Stimulated activated CD4-positive, alpha-beta T cell treated with anti-CD3 and anti-CD28 coated beads, Interleukin-2, amount 100 ng/mL, for 4 hours (primary cell): ENCODE results near the gene FNBP1.
"Not testable (repeated sequence)": the region's sequence is repeated elsewhere in the genome, so short reads cannot be mapped to it uniquely, and the experiment has no call there.

Experiments used
- DNase-seq: peaks from one replicate; pipeline ENCODE4 v3.0.0-alpha.2; 2020; ENCODE audit warnings: low read depth

The FNBP1 gene

DNA sequence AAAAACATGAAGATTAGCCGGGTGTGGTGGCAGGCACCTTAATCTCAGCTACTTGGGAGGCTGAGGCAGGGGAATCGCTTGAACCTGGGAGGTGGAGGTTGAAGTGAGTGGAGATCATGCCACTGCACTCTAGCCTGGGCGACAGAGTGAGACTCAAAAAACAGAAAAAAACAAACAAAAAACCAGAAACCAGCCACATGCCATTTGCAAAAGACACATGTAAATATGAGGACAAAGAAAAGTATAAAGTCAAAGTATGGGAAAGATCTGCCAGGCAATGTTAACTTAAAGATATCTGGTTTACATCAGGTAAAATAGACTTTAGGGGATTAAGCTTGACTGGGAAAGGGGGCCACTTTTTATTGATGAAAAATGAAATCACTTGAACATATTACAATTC, 90.7 kb downstream of the FNBP1 start:
- DNase-seq, result no peak

DNA sequence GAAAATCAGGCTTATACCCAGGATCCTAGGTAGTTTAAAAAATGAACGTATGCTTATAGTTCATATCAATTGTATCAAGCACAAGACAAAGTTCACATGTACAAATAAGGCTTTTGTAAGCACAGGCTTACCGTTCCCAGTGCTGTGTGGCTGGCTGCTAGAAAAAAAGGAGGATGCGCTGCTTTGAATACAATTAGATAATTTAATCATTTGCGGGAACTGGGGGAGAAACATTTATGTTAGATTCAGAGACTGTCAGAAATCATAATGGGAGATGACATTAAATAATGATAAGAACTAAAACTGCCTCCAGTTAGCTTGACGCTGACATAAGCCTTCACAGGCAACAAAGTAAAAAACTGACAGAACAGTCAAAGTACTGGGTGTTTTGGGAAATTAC, 93.2 kb downstream of the FNBP1 start:
- no peak for DNase-seq

- DNase-seq, result not testable (repeated sequence)
Measured at GRCh38 chr9:129948626-129949025, 94.4 kb downstream of the FNBP1 start.

DNA sequence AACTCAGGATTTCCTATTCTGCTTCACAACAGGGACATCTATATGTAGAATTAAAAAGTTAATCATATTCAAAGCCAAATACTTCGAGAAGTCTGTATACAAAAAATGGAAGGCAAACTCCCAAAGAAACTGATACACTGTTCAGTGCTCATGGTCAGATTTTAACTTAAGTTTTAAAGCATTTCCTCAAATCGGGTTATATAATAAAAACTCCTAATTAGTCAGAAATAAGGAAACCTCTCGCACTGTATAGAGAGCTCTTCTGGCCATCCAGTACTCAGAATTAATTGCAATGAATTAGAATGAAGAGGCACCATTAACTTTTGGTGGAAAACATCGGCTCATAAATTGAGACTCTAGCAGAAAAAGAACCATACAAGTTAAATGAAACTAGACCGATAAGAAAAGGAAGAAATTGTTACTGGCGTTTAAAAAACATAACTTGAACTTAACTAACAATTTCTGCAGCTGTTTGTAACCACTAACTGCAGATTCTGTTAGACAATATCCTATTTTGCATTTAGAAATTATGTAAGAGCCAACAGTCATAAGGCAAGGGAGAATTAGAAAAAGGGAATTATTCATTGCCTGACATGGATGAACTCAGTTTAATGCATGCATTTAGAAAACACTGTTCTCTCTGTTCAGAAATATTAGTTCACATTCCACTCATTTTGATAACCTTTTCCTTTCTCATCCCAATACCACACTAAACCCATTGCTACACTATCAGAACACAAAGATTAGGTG, 96.6 kb downstream of the FNBP1 start:
- no peak for DNase-seq

- no peak for DNase-seq
Measured at GRCh38 chr9:129945314-129945713, 97.7 kb downstream of the FNBP1 start.

DNA sequence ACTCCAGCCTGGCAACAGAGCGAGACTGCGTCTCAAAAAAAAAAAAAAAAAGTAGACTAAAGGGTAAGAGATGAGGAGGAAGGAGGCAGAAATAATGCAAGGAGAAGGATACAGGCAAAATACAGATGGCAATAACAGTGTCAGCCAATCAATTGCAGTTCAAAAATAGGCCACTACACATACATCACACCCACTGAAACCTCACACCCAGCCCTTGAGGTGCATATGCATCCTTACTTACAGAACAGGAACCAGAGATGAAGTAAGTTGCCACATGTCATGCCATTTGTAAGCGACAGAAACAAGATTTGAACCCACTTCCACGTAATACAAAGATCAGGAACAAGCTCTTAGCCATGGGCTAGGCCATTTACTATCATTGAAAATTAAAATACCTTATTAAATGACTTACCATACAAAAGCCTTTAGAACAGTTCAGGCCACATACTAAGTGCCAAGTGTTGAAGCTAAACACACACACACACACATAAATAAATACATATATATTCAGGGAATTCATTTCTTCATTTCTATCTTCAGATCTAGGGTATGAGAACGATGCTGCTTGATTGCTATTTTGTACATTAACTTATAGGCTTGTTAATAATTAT, 98.4 kb downstream of the FNBP1 start:
- peak; percentile 27 for DNase-seq

DNA sequence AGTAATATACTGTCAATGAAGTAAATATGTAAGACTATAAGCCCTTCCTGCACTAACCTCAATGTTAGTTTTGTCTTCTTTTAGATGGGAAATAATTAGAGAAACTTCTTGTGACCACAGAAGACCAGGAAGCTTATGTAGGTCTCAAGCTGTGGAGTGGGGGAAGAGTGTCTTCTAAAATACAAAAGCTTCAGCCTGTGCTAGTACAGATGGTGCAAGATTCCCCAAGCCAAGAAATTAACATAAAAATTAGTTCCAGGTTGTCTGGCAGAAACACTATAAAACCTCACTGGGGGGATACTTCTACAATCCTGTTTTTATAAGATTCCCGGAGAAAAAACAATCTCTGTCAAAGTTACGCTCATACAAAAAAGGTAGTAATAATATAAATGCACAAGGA, 103.6 kb downstream of the FNBP1 start:
- DNase-seq, result no peak

DNA sequence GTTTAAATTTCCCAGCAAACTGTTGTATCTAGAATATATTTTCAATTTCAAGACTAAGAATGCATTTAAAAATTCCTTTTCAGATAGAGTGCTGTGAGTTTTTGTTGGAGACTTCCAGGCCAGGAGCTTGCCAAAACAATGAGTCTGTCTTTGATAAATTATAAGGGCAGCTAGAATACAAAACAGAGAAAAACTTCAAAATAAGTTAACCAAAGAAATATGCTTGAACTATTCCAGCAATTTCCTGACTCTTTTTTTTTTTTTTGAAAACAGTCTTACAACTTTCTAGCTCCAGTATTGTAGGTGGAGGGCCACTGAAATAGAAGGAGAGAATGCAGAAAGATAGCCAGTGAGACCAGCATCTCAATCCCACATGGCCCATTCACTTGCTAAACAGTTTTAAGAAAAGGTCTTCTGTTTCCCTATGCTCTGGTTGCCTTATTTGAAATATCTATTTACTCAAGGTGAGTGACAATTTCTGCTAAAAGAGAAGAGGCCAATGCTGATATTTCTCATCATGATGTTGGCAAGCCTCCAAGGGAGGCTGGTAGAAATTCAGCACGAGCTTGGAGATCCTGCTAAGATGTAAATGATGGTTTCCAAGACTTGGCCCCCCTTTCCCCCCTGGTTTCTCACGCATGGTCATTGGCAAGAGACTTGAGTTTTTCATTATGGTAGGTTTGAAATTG, 104.6 kb downstream of the FNBP1 start:
- DNase-seq, result no peak

DNA sequence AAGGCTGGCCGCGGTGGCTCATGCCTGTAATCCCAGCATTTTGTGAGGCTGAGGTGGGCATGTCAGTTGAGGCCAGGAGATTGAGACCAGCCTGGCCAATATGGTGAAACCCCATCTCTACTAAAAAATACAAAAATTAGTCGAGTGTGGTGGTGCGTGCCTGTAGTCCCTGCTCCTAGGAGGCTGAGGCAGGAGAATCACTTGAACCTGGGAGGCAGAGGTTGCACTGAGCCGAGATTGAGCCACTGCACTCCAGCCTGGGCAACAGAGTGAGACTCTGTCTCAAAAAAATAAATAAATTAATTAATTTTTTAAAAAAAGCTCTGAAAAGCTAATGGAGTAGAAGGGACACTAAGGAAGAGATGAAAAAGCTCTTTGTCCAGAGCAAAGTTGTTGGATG, 105.1 kb downstream of the FNBP1 start:
- DNase-seq, result not testable (repeated sequence)

GRCh38 chr9:129936222-129936621, 106.8 kb downstream of the FNBP1 start:
- no peak for DNase-seq

GRCh38 chr9:129934780-129935179, 108.2 kb downstream of the FNBP1 start:
- no peak for DNase-seq

DNA sequence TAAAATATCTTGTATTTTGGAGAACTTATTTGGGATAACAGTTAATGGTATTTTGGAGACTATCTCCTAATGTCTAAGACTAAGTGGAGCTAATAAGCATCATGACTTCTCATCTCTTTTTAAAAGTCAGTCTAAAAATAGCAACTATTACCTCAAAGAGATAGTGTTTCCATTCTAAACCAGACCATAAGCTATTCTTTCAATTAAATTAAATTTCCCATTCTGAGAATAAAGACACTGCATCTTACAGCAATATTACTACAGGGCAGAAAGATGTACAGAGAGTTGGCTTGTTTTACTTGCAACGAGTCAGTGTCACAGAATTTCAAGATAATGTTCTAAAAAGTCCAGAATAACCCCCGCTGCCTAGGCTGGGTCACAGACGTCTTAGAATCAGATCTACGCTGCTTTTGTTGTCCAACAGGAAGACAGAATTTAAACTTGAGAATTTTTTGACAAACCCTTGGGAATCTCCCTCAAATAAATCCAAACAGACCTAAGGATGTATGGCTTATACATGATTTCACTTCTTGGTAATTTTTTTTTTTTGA, 108.9 kb downstream of the FNBP1 start:
- no peak for DNase-seq

DNA sequence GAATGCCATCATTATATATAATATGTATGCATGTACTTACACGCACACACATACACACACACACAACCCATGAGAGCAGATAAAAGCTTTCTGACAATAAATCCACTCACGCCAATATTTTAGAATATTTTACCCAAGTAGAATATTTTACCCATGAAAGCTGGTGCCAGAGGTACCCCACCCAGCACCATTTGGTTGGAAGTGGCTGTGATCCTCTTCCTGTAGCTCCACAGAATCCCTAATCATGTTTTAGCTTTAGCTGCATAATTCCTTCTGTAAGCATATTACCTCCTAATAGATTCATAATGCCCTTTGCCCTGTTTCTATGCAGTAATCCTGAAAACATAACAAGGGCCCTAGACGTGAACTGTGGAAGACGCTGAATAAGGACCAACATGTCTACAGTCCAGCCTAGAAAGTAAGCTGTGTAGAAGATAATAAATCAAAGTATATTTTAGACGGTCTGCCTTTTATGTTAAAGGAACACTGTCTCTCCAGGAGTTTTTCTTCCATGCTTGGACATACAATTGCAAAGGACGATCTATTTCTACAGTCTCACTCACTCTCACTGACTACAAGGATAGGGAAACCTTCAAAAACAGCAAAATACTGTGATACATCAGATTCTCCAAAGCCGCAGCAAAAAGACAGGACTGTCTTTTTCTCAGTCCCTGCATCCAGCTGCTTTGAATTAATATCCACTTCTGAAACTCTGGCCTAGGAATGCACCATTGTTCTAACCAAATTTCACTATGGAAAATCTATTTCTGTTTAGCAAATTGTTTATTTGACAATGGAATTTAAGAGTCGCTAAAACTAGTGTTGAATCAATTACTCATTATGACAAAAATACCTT, 109.6 kb downstream of the FNBP1 start:
- no peak for DNase-seq

- no peak for DNase-seq
Measured at GRCh38 chr9:129932303-129933151, 110.5 kb downstream of the FNBP1 start.

- no peak for DNase-seq
Measured at GRCh38 chr9:129930743-129931142, 112.2 kb downstream of the FNBP1 start.

DNA sequence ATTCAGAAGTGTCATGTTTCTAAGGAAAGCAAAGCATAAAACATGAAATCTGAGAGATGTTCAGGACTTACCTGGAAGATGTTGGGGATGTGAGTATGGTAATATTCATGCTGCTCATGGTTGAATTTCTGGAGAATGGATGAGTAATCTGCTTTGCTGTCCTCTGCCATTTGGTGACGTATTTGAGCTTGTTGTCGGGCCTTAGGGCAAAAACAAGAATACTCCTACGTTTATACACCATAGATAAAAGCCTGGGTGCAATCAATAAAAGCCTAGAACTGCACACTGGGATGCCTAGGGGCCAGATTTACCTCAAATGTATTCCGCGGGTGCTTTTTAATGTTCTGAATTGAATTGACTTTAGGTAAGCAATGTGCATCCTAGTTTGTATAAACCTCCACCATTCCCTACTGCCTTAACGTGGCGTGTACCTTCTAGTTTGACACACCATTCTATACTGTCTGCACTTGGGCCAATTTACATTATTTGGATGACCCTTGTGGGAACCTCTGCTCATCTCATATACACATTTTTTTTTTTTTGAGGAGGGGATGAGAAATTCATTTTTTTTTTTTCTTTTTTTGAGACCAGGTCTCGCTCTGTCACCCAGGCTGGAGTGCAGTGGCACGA, 113.4 kb downstream of the FNBP1 start:
- no peak for DNase-seq

DNA sequence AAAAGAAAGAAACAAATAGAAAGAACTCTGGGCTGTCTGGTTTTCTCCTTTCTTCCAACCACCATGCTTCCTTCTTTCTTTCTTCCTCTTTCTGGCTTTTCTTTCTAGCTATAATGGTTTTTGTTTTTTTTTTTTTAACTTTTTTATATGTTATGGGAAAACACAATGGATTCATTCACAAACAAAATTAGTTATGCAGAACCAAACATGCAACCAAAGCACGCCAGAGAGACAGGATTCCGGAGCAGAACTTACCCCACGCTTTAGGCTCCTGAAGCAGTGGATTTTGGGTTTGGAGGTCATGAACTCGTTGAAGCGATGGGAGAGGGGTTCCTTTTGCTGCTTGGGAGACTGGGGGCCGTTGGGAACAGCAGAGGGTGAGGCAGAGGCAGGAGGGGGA, 119.4 kb downstream of the FNBP1 start:
- DNase-seq, result no peak

DNA sequence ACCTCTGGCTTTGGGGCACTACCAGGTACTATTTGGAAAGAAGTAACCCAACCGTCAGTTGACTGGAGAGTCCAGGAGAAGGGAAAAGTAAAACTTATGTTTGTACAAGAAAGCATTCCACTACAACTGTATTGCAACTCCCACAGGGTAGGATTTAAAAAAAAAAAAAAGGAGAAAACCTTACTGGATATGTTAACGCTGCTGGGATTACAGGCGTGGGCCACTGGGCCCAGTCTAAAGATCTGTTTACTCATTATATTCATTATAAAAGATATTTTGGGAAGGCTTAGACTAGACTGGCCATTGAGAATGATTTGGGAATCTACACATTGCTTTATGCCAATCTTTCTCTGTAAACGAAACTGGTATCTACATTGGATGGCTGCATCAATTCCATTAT, 121.1 kb downstream of the FNBP1 start:
- DNase-seq, result no peak

- no peak for DNase-seq
Measured at GRCh38 chr9:129919841-129920240, 123.1 kb downstream of the FNBP1 start.

DNA sequence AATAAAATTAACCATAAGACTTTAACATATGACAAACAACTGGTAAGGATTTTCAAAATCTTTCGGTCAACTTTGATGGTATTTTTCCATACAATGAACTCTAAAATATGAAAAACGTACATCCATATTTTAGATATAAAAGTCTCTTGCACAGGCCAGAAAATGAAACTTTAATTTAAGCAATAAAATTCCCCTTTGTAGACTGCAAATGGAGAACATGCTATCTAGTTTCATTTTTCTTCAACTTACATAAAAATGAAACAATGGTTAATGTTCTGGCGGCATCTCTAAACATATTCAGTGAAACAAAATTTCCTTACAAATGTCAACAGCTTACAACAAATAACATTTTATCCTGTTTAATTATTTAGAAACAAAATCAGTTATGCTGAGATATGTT, 123.7 kb downstream of the FNBP1 start:
- no peak for DNase-seq
